G401 (cell line): ENCODE measurements around the gene NOP14. TPM values are rescaled to one million over a fixed set of nuclear protein-coding genes. Genes with fewer than 3 reads are reported as not detected.
"Not testable (repeated sequence)": the region's sequence is repeated elsewhere in the genome, so short reads cannot be mapped to it uniquely, and the experiment has no call there.

Experiments
- DNase-seq: peaks from one replicate; pipeline ENCODE4 v3.0.0-alpha.2; 2015; ENCODE audit warnings: low spot score
- in situ Hi-C: cut with HindIII; loops from 2 replicates; pipeline ENCODE4 v1.10.0; 2016; ENCODE audit warnings: low sequenced_read_pairs, mixed read lengths
- total RNA-seq: library from RNA; depleted of rRNA; stranded (reverse); fragments of >200 nt; shearing (Covaris generic); gene quantifications from 2 replicates; pipeline ENCODE4 v1.2.3, GENCODE V29; 2014; rRNA removed

The NOP14 gene
- total RNA-seq, result 25.8 and 55.4 TPM in 2 replicates

DNA sequence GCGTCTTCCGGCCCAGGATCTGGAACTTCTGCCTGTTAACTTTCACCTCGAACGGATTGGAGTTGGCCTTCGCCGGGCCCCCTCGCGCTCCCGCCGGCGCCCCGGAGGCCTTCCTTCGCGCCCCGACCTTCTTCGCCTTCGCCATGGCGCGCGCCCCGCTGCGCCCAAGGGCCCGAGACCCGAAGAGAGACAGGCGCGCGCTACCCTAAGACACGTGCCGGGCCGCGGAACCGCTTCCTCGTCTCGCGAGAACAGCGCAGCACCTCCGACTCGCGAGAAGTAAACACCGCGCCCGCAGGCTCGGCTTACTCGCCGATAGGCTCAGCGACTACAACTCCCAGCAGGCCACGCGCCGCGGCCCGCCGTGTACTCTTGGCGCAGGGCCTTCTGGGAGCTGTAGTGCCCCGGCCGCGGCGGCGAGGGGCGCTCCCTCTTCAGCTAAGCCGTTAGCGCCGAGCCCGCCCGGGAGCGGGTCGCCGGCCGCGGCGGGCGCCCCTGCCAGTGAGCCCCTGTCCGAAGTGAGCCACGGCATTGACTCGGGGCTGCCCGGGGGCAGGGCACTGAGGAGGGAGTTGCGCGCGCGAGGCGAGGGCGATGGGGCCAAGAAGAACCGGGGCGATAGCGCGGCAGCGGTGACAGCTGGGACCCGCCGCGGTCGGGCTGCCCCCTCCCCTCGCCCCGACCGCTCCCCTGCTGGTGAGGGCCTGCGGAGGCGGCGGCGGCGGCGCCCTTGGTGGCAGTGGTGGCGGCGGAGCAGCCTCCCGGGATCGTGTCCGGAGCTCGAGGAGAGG is at the start of gene NOP14, which contains the start of gene GRK4:
TSS of gene NOP14 (minus strand) at position 232 of the 791 bp plus-strand sequence. CDS start at position 145, 87 bp downstream.
TSS of gene GRK4 (plus strand) at position 397 of the 791 bp plus-strand sequence. CDS start 500 bp downstream, outside the sequence.
- peak; percentile 97 for DNase-seq
- in situ Hi-C loops, result no loop called here

DNA sequence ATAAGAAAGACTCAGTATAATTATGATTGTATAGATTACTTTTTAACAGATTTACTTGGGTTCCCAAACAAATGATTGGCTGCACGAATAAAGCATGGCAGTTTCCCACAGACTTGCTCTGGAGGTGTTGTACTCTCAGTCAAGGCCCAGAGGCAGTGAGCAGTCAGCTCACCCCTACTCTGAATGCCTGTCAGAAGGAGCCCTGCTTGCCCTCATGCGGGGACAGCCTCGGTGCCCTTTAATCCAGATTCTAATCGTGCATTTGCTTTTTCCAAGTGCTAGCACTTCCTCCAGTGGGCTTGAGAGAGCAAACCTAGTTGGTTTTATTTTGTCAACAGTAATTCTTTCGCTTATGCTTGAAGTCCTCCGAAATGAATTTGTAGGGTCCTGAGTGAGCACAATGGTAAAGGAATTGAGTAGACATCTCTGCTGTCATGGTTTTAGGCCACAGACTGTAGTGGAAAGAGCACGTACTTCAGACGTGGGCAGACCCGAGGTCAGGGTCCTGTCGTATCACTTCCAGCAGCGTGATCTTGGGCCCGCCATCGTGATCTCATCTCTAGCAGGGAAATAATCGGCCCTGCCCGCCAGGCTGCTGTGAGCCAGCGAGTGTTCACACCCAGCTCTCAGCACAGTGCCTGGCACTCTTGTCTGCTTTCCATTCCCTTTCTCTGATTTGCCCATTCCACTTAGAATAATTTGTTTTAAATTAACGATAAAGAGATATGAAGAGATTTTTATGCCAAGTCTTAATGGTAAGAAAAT is 48.4 kb upstream of the NOP14 start:
- in situ Hi-C loops, result no loop called here
- no peak for DNase-seq

DNA sequence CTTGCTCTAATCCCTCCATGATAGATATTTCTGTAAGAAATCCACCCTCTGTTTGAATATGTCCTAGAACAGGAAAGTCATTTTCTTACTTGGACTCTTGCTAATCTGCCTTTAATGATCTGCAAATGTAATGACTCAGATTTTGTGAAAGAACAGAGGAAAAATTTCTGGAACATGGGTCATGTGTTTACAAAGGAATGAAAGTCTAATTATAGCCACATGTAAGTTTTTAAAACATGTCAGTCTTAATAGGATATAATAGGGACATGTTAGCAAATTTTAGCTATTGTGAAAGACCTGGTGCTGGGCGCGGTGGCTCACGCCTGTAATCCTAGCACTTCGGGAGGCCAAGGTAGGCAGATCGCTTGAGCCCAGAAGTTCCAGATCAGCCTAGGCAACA is 47.8 kb upstream of the NOP14 start:
- no peak for DNase-seq
- in situ Hi-C loops, result no loop called here

DNA sequence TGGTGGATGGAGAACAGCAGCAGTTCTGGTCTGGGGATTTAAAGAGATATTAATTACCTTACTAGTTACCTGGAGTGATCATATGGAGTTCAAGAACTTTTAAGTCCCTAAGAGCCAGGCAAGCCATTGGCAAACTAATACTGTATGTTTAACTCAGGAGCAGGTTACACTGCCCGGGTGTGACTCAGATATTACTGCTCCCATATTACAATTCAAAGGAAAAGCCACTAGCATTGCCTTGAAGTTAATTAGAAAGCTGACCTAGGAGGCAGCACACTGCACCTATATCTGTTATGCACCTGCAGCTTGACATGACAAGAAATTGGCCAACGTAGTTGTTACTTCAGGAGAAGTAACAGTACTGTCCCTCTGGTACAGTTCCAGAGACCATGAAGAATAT is 47.4 kb upstream of the NOP14 start:
- in situ Hi-C loops, result no loop called here

DNA sequence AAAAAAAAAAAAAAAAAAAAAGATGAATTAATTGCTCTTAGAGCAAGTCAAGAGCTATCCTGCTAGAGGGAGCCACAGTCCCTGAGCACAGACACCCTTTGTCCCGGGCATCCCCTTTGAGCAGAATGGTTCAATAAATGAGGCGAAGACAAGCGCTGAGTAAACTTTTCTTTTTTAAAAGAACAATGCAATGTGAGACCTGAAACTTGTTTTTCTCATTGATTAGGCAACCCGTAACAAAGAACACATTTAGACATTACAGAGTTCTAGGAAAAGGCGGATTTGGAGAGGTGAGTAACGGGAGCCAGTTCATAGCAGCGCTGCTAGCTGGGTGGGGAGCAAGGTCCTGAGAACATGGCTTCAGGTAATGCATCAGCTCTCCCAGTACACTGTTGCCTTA is 46.2 kb upstream of the NOP14 start:
- in situ Hi-C loops, result no loop called here
- DNase-seq, result peak; percentile 7

More for the DNA sequence above, 47.4 kb upstream of the NOP14 start:
- no peak for DNase-seq

DNA sequence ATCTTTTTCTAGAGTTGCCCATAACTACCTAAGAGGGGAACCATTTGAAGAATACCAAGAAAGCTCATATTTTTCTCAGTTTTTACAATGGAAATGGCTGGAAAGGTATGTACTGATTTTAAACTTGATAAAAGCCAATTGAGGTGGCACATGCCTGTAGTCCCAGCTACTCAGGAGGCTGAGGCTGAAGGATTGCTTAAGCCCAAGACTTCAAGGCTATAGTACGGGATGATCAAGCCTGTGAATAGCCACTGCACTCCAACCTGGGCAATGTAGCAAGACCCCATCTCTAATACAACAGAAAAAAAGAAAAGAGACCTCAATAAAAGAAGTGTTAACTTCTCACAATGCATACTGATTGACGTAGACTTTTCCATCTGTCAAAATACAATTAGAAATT is 44.5 kb upstream of the NOP14 start:
- no peak for DNase-seq
- in situ Hi-C loops, result no loop called here

DNA sequence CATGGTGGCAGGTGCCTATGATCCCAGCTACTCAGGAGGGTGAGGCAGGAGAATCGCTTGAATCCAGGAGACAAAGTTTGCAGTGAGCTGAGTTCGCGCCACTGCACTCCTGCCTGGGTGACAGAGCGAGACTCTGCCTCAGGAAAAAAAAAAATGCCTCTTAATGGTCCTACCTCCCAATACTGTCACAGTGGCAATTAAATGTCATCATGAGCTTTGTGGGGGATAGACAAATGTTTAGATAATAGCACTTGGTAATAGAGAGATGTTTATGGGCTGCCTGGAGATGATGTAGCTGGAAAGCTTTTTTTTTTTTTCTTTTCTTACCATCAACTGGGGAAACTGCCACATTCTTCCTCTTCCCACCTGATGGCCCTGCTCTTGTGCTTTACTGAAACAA is 33.2 kb upstream of the NOP14 start:
- no peak for DNase-seq
- in situ Hi-C loops, result no loop called here

DNA sequence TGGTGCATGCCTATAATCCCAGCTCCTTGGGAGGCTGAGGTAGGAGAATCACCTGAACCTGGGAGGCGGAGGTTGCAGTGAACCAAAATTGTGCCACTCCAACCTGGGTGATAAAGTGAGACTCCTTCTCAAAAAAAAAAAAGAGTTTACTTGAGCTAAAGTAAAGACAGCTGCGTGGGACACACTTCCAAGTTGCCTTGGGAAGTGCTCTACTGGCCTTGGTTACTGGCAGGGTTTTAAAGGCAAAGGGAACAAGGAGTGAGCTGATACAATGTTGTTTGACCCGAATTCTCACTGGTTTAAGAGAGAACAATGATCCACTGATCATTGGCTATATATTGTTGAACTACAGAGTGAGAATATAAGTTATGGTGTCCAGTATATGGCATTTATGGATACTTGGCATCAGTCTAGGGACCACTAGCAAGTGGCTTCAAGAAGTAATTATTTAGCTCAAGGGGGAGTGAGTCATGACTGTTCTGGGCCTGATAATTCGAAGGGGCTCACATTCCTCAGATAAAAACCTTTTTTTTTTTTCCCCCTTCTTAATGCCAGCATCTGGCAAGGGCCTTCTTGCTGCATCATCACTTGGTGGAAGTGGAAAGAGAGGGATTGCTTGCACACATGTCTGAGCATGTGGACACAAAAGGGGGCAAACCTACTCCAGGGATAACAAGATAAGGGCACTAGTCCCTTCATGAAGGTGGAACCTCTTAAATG is 32.5 kb upstream of the NOP14 start:
- in situ Hi-C loops, result no loop called here
- no peak for DNase-seq

DNA sequence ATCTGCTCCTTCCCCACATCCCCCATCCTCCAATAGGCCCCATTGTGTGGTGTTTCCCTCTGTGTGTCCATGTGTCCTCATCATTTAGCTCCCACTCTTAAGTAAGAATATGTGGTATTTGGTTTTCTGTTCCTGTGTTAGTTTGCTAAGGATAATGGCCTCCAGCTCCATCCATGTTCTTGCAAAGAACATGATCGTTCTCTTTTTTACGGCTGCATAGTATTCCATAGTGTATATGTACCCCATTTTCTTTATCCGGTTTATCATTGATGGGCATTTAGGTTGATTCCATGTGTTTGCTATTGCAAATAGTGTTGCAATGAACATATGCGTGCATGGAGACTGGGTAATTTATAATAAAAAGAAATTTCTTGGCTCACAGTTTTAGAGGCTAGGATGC is 31.7 kb upstream of the NOP14 start:
- no peak for DNase-seq
- in situ Hi-C loops, result no loop called here

DNA sequence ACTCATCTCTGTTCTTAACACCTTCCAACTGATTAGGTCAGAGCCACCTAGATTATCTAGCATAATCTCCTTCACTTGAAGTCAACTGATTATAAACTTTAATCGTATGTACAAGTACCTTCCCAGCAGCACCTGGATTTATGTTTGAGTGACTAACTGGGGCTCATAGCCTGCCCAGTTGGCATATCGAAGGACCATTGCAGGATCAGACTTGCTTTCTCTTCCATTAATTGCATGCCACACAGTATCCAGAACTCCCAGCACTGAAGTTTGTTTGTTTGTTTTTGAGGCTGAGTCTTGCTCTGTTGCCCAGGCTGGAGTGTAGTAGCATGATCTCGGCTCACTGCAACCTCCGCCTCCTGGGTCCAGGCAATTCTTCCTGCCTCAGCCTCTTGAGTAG is 28.0 kb upstream of the NOP14 start:
- in situ Hi-C loops, result no loop called here
- no peak for DNase-seq

DNA sequence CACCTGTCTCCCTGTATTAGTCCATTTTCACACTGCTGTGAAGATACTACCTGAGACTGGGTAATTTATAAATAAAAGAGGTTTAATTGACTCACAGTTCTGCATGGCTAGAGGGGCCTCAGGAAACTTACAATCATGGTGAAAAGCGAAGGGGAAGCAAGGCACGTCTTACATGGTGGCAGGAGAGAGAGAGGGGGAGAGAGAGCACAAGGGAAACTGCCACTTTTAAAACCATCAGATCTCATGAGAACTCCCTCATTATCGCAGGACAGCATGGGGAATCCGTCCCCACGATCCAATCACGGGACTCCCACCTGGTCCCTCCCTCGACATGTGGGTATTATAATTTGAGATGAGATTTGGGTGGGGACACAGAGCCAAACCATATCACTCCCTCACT is 20.5 kb upstream of the NOP14 start:
- in situ Hi-C loops, DNase-seq: not testable (repeated sequence)

DNA sequence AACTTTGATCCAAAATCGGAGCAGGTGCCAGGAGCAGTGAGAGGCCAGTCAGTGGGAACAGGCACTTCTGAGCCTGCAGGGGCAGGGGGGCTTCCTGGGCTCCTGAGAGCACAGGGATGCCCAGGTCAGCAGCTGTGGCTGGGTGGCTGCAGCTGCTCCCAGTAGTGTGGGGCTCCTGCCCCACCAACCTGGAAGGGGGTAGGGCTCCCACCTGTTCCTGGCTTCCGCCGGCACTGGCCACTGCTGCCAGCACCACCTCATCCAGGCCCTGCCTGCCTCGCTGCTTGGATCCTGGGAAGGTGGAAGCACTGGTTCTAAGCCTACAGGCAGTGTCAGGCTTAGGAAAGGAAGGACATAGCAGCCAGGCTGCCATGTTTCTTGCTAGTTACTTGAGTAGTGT is 18.8 kb upstream of the NOP14 start:
- in situ Hi-C loops, result no loop called here

DNA sequence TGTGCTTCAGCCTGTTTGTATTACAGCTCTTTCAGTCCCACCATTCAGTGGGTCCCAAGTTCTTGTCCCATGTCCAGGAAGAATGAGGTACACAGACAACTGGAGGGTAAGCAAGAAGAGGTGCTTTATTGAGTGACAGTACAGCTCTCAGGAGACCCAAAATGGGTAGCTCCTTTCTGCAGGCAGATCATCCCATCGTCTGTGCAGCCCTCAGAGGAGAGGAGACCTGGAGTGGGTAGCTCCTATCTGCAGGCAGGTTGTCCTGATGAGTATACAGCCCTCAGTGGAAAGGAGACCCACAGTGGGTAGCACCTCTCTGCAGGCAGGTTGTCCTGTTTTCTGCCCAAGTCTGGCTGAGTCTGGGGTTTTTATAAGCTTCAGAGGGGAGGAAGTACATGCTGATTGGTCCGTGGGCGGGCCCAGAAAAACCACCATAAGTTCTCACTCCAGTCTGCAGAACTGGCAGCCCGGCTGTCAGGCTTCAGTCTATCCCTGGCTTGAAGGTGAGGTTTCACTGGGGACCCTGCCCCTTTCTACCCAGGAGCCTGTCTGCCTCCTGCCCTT is 18.1 kb upstream of the NOP14 start:
- in situ Hi-C loops, result no loop called here
- no peak for DNase-seq

More for the DNA sequence above, 18.8 kb upstream of the NOP14 start:
- no peak for DNase-seq

DNA sequence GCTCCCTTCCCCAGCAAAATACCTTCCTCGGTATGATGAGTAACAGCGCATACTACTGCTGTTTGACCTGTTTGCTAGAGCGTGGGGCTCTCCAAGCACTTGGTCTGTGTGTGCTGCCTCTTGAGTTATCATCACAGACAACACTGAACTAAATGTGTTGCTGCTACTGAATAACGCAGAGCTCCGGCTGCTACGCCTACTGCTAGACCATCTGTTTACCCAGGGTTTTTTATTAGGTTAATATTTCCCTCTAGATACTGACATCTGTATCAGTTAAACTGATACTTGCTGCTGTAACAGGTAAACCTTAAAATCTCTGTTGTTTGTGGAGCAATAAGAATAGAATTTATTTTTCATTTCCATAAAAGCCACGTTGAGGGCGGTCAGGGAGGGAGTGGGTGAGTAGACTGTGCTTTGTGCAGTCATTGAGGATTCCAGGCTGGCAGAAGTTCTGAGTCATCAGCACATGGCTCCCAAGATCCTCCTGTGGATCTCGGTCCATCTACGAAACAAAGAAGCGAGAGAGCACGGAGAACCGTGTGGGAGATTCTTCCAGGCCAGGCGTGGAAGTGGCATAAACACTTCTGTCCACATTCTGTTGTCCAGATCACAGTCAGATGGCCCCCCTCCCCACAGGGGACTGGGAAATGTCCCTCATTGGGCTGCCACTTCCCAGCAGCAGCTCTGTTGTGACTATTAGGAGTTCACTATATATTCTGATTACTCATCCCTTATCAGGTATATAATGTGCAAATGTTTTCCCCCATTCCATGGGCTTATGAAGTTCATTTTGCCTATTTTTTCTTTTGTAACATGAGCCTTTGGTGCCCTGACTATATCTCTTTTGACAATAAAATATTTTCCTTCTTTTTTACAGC is 14.2 kb upstream of the NOP14 start:
- in situ Hi-C loops, result no loop called here

DNA sequence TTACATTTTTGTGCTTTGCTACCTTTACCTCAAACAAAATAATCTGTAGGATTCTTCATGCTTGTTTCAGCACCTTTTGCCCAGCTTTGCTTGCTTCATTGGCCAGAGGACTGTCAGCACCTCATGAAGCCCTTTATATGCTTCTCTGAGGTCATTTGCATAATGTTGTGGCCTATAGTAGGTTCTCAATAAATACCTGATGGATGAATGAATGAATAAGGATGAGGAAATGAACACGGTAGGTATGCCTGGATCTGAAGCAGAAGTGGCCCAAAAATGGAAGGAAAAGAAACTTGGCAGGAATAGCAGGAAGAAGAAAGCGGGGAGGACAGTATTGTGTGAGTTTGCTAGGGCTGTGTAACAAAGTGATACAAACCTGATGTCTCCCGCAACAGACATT is 8.1 kb upstream of the NOP14 start:
- DNase-seq, result no peak
- in situ Hi-C loops, result no loop called here

More for the DNA sequence above, 14.2 kb upstream of the NOP14 start:
- DNase-seq, result peak; percentile 81

DNA sequence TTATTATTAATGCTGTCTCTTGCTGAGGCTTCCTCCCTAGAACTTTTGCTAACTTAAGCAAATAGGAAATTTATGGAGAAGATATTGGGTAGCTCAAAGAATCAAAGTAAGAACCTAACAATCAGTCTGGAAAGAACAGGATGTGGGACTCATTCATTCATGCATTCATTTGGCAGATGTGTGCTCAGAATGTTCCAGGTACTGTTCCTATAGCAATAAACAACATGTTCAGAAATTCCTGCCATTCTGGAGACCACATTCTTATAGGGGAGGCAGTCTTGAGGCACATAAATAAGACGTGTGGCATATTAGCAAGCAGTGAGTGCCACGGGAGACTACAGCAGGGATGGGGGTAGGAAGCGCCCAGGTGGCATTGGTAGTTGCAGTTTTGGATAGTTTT is 5.2 kb upstream of the NOP14 start:
- in situ Hi-C loops, result no loop called here

DNA sequence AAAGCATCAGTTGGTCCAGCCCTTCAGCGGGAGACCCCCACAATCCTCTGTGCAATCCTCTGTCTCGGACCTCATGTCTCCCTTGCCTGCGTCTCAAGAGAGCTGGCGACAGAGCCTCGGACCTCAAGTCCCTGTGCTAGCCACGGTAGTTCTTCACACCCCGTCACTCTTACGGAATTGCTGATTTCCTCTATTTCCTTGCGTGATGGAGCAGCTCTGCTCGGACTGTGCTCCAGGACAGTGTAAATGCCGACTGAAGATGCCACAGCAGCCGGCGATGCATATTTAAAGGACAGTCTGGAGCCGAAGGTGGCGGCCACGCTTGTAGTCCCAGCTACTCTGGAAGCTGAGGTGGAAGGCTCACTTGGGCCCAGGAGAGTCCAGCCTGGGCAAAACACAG is 2.1 kb upstream of the NOP14 start:
- peak; percentile 66 for DNase-seq
- in situ Hi-C loops, result no loop called here

More for the DNA sequence above, 5.2 kb upstream of the NOP14 start:
- DNase-seq, result no peak

DNA sequence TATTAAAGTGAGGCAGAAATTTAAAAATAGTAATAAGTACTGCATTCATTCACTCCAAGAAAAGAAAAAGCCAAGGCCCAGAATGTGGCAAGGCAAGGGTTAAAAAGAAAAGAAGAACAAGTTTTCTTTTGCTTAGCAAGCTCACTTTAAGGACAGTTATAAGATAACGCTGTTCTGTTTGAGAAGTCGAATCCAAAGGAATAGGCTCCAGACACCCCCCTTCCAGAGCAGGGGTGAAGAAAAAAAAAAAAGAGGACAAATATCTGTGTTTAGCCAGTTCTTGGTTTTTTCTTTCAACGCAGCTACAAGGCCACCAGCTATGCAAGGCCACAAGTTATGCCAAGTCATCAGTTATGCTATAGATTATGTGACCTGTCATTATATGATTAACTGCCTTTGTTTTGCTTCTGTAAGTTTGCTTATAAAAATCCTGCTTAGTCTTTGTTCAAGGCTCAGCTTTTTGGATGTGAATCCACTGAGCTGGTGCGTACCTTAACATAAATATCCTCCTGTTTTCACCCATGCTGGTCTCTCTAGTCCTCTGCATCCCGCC is 1.6 kb upstream of the NOP14 start:
- DNase-seq, result peak; percentile 37
- in situ Hi-C loops, result no loop called here
